Measurements from ENCODE around the gene DLEC1.
"Not testable (repeated sequence)": the region's sequence is repeated elsewhere in the genome, so short reads cannot be mapped to it uniquely, and the experiment has no call there.

The DLEC1 gene

DNA sequence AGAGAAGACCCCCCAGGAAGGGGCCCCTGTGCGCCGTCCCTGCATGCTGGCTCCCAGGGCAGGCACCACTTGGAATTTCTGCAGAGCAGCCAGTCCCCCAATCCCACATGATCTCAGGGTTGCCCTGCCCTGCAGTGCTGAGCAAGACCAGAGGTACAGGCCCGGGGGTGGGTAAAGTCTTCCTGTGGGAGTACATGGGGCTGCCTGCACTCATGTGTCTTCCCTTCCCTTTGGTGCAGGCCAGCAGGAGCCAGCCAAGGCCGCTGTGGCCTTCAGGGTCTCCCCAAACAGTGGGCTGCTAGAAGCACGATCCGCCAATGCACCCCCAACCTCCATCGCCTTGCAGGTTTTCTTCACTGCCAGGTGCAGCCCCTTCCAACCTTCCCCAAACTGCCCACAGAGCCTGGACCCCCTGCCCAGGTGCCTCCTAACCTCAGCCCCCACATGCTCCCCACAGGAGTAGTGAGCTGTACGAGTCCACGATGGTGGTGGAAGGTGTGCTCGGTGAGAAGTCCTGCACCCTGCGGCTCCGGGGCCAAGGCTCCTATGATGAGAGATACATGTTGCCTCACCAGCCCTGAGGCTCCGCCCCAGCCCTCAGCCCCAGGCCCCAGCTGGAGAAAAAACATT lies 82.9 kb downstream of the DLEC1 start:
- DNase-seq (ENCODE audit: low read depth) = no peak

DNA sequence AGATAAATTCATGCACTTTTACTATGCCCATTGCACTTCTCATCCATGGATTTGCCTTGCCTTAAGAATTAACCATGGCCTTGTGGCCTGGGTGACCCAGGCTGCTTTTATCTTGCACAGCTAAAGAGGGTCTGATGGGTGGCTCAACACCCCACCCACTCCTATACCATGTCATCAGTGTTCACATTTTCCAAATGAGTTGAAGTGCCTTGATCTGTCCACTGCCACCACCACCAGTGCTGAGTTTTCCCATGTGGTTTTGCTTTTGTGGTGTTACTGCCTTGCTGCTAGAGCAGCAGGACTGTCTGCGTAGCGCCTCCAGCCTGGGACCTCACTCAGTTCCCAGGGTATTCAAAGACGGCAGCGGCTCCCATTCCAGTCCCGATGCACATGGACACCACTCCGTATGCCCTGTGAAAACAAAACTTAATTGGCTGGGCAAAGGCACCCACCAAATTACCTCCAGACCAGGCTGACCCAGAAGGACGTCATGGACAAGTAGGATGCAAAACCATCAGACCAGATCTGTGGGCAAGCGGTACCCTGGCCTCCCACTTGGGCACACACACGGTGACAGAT lies 83.8 kb downstream of the DLEC1 start:
- no peak for DNase-seq (ENCODE audit: low read depth)

- no peak for DNase-seq (ENCODE audit: low read depth)
Measured at GRCh38 chr3:38124324-38125122, 85.5 kb downstream of the DLEC1 start.

DNA sequence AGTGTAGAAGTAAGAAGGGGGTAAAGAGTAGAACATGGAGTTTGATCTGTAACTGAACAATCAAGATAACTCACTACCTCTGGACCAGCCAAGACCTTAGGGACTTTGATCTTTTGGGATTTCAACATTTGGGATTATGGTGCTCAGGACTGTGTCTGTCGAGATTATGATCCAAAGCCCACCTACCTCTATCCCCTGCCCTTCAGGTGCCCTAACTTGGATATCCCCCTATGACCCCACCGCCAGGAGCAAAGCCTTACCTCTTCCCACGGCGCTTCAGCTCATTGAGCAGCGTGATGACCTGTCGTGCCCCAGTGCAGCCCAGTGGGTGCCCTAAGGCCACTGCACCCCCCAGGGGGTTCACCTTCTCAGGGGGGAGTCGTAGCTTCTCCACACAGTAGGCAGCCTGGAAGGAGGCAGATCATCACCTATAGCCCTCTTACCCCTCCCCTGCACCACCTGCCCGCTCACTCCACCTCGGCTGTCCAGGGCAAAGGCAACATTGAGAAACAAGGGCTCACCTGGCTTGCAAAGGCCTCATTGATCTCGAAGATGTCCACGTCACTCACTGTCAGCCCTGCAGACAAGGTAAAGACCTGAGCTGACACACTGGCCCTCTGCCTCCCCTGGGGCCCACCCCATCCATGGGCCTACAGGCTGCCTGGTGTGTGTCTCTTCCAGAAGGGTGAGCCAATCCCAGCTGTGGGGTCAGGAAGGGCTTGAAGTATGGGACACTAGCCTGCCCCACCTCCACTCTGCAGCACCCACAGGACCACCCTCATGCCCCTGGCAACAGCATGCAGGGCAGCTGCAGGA lies 86.5 kb downstream of the DLEC1 start:
- DNase-seq (ENCODE audit: low read depth) = no peak

DNA sequence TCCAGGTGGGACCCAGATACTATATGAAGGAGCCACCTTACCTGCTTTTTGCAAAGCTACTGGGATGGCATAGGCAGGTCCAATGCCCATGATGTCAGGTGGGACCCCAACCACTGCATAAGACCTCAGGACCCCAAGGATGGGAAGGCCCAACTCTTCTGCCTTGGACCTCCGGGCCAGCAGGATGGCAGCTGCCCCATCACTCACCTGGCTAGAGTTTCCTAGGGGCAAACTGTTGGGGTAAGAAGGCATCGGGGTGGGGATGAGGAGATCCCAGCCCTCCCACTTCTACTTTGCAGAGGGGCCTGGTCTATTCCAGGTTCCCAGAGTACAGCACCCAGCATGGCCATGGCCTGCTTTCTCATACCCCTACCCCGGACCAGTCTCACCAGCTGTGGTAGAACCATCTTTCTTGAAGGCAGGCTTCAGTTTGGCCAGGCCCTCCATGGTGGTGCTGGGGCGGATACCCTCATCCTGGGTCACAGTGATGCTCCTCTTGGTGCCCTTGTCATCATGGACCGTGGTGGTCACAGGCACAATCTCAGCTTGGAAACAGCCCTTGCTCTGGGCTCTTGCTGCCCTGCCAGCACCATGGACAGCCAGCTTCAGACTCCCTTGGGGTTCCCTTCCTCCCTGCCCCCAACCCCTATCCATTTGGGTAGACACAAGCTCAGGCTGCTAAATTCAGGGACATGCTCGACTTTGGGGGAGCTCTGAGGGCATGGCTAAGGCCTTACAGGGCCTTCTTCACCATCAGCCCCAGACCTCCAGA lies 87.3 kb downstream of the DLEC1 start:
- DNase-seq (ENCODE audit: low read depth) = no peak

GRCh38 chr3:38127611-38128302 lies 88.7 kb downstream of the DLEC1 start:
- no peak for DNase-seq (ENCODE audit: low read depth)

DNA sequence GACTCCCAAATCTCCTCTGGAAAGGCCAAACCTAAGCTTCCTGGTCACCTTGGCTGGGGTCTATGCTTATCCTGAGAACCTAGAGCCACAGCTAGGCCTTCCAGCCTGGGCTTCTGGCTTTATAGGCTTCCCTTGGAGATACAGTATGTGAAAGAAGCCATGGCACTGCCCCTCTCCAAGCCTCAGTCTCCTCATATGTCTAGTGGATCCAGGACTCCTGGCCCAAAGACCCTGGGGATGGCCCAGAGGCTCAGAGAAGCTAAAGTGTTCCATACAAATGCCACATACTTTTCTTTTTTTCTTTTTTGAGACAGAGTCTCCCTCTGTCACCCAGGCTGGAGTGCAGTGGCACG lies 89.3 kb downstream of the DLEC1 start:
- DNase-seq (ENCODE audit: low read depth) = no peak

DNA sequence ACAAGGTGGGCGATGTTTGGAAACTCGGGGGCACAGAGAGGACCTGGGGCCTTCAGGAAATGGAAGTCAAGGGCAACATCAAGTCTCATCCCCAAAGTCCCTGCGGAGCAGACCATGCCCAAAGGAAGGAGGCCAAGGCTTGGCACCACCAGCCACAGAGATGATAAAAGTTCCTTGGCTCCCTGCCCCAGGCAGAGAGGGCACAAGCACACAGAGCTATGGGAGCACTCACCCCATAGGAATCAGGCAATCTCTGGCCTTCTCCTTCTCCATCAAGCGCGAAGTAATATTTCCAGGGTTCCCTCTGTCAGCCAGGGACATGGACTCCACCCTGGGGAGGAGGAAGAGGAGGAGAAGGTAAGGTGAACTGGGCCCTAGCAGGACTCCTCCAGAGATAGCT lies 90.0 kb downstream of the DLEC1 start:
- DNase-seq (ENCODE audit: low read depth) = no peak

GRCh38 chr3:38130631-38131065 lies 91.6 kb downstream of the DLEC1 start:
- no peak for DNase-seq (ENCODE audit: low read depth)

DNA sequence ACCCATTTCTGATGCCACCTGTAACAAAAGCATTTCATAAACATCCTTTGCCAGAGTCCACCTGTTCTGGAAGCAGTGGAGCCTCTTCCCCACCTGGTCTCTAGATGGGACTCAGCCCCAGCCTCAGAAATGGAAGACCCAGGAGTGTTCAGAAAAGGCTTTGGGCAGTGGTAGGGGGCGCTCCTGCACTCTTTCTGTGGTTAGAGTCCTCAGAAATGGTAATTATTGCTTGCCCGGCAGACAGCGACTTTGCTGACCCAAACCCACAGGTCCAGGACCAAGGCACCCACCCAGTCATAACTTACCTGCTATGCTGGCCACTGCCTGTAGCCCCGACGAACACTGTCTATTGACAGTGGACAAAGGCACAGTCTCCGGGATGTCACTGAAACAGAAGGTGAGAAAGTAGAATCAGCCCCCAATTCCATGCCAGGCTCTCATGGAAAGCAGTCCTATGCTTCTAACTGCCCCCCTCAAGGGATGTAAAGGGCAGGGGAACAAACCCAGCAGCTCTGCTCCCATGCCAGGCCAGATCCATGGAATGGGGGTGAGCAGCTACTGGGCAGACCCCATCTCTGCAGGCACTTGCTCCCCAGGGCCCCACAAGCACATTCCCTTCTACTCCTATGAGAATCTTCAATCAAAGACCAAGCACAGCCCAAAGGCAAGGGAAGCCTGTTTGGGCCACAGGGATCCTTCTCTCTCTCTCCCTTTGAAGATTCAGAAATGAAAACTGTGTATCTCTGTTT lies 92.8 kb downstream of the DLEC1 start:
- DNase-seq (ENCODE audit: low read depth) = peak; percentile 58

DNA sequence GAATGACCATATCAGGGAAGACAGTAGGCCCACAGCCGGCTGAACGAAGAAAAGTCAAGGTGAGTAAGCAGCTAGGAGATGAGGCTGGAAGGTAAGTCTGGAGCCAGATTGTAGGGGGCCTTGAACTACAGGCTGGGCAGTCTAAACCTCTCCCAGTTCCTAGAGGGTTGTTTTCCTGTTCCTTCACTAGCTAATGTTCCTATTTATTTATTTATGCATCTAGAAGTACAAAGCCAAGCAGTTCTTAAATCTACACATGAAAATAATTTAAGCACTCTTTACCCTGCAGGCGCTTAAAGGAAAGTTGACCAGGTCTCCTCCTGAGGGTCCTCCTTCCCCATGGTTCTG lies 94.2 kb downstream of the DLEC1 start:
- no peak for DNase-seq (ENCODE audit: low read depth)

DNA sequence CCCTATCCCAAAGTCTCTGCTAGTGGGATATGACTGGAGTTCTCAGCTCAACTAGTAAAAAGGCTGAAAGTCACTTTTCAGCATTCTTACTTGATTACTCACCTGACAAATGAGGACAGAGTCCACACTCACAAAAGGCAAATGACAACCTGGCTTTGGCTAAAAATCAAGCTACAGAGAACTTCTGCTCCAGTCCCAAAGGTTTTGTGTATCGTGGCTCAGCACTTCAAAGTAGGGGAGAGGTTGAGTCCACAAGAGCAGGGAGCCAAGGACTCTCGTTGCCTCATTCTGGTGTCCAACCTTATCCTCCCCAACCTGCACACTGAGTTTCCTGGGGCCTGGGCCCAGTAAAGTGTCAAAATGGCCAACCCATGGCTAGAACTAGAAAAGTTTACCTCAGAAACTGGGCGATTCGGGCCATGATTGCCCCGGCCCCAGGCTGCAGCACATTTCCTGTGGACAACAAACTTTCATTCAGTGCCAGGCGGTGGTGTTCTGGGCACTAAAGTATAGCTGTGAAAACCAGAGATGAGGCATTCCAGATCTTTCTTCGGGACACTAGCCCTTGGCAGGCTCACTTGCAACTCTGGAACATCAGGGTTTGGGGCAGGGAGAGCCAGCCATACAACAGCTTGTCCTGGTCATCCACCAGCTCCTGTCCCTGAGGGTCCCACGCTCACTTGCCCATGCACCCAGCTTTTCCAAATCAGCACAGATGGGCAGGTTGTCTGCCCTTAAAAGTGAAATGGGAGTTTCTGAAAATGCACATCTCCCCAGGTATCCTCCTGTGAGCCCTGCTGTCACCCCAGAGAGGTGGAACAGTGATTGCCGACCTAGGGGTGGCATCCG lies 94.8 kb downstream of the DLEC1 start:
- DNase-seq (ENCODE audit: low read depth) = peak; percentile 22

DNA sequence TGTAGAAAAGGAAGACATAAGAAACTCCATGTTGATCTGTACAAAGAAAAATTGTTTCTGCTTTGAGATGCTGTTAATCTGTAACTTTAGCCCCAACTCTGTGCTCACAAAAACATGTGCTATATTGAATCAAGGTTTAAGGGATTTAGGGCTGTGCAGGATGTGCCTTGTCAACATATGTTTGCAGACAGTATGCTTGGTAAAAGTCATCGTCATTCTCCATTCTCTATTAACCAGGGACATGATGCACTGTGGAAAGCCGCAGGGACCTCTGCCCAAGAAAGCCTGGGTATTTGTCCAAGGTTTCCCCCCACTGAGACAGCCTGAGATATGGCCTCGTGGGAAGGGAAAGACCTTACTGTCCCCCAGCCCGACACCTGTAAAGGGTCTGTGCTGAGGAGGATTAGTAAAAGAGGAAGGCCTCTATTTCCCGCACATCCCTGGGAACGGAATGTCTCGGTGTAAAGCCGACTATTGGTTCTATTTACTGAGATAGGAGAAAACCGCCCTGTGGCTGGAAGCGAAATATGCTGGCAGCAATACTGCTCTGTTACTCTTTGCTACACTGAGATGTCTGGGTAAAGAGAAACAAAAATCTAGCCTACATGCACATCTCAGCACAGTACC lies 95.6 kb downstream of the DLEC1 start:
- not testable (repeated sequence) for DNase-seq (ENCODE audit: low read depth)

- peak; percentile 6 for DNase-seq (ENCODE audit: low read depth)
Measured at GRCh38 chr3:38135621-38136277, 96.7 kb downstream of the DLEC1 start.

GRCh38 chr3:38136393-38136776 lies 97.4 kb downstream of the DLEC1 start:
- peak; percentile 54 for DNase-seq (ENCODE audit: low read depth)

- DNase-seq (ENCODE audit: low read depth) = peak; percentile 99
Measured at GRCh38 chr3:38136777-38137614, 98.0 kb downstream of the DLEC1 start, which contains the start of gene ACAA1. Gene ACAA1, minus strand, starts transcription at chr3:38137127. Its CDS starts 92 bp downstream, at chr3:38137035.

DNA sequence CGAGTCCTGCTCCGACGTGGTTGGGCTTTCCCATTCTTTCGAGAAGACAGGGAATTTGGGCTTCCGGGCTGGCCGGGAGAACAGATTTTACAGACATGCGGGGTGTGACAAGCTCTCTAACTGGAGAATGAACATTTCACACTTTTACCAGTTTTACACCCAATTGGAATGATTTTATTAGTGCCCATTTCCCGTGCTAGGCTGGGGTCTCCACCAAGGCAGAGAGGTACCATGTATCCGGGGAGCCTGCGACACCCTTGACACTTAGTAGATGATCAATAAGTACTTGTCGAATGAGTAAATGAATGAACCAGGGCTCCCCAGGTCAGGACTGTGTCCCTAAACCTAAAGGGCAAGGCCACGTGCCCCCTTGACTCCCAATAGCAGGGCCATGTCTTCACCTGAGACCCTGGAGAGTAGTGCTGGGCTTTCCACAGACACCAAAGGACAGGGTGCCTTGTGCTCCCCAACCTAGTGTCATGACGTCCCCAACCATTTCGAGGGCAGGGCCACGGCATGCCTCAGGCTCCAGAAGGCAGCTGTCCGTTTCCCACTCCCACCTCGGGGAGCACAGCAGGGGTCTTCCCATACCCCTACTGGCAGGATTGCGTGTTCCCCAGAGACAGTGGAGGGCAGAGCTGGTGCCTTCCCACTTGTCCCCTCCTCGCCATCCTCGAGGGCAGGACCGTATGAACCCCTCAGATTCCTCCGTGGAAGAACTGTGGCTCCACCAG lies 98.8 kb downstream of the DLEC1 start:
- DNase-seq (ENCODE audit: low read depth) = peak; percentile 11

Data from ELR (cell line).